HCT116 (cell line): ENCODE measurements around the gene PPT2.

Source experiments
- ATF3 ChIP-seq: IDR thresholded peaks from 2 replicates; pipeline ENCODE4 v1.6.1; 2012
- CTCF ChIP-seq, 3 experiments: fragments of 200-600 bp in 1 of 3; sonication (generic) in 1 of 3; IDR thresholded peaks in 2 of 3; conservative IDR thresholded peaks in 1 of 3; 2 replicates each; pipeline ENCODE4 v1.5.1; 2012 to 2017; ENCODE audit warnings: low read depth in 2 of 3, low read length in 2 of 3, antibody characterized with exemption in 1 of 3, borderline replicate concordance in 1 of 3, control low read depth in 1 of 3, mild to moderate bottlenecking in 1 of 3, mixed read lengths in 1 of 3, mixed run types in 1 of 3, moderate library complexity in 1 of 3; ENCODE audit not compliant: insufficient read depth in 1 of 3
- EZH2 ChIP-seq: fragments of 200-600 bp; sonication (generic); IDR thresholded peaks from 2 replicates; pipeline ENCODE4 v1.6.1; 2017; ENCODE audit warnings: antibody characterized with exemption, mixed run types
- FOSL1 ChIP-seq: IDR thresholded peaks from 2 replicates; pipeline ENCODE4 v1.6.1; 2012; ENCODE audit warnings: low read depth
- JUND ChIP-seq: IDR thresholded peaks from 2 replicates; pipeline ENCODE4 v1.6.1; 2012
- POLR2A ChIP-seq: IDR thresholded peaks from 2 replicates; pipeline ENCODE4 v1.7.0; 2011; ENCODE audit warnings: borderline replicate concordance; ENCODE audit not compliant: insufficient read depth, insufficient read length; ENCODE audit errors: extremely low read depth
- POLR2AphosphoS5 ChIP-seq: IDR thresholded peaks from 2 replicates; pipeline ENCODE4 v1.6.1; 2011; ENCODE audit warnings: mild to moderate bottlenecking, low read depth, low read length, moderate library complexity
- RAD21 ChIP-seq: IDR thresholded peaks from 2 replicates; pipeline ENCODE4 v1.6.1; 2012; ENCODE audit warnings: low read depth, mild to moderate bottlenecking
- SP1 ChIP-seq: IDR thresholded peaks from 2 replicates; pipeline ENCODE4 v1.6.1; 2012; ENCODE audit warnings: low read depth
- SRF ChIP-seq: IDR thresholded peaks from 2 replicates; pipeline ENCODE4 v1.6.1; 2012; ENCODE audit warnings: low read depth
- TCF7L2 ChIP-seq: IDR thresholded peaks from 2 replicates; pipeline ENCODE4 v1.7.0; 2011; ENCODE audit warnings: borderline replicate concordance, inconsistent platforms; ENCODE audit not compliant: insufficient read depth, insufficient read length; ENCODE audit errors: extremely low read depth
- ZNF274 ChIP-seq: fragments of 200-500 bp; sonication (Bioruptor generic); IDR thresholded peaks from 2 replicates; pipeline ENCODE4 v1.6.1; 2014; ENCODE audit warnings: mild to moderate bottlenecking, low read depth, low read length, inconsistent platforms

GRCh38 chr6:32112431-32112980 is 41.4 kb upstream of the PPT2 start:
- TF ChIP-seq POLR2A, result no peak
- TF ChIP-seq TCF7L2, result no peak
- no peak for TF ChIP-seq CTCF (IDR thresholded peaks at IDR 0.05 in 2 of 3, conservative IDR thresholded peaks at IDR 0.05 in 1 of 3; ENCODE audit: borderline replicate concordance in 1 of 3, insufficient read depth in 1 of 3, low read depth in 2 of 3, low read length in 2 of 3)
- TF ChIP-seq ZNF274, result no peak
- no peak for TF ChIP-seq JUND
- TF ChIP-seq EZH2, result no peak
- no peak for TF ChIP-seq SP1
- no peak for TF ChIP-seq RAD21
- TF ChIP-seq ATF3, result no peak
- no peak for TF ChIP-seq FOSL1
- TF ChIP-seq SRF, result no peak
- TF ChIP-seq POLR2AphosphoS5, result no peak
